HepG2 (cell line): ENCODE measurements around the gene DMPK. TPM values are rescaled to one million over a fixed set of nuclear protein-coding genes. Genes with fewer than 3 reads are reported as not detected.

ENCODE experiments used
- GTF3A ChIP-seq: sonication (generic); formaldehyde crosslinking; conservative IDR thresholded peaks from 2 replicates; pipeline ENCODE4 v1.4.0; 2020; ENCODE audit warnings: mild to moderate bottlenecking, missing genetic modification reagents
- MXD3 ChIP-seq: IDR thresholded peaks from 2 replicates; pipeline ENCODE4 v1.6.1; 2016; ENCODE audit warnings: mild to moderate bottlenecking, missing biosample characterization, missing genetic modification reagents
- SAP130 ChIP-seq: IDR thresholded peaks from 2 replicates; pipeline ENCODE4 v1.6.1; 2016; ENCODE audit warnings: low read depth
- SIN3A ChIP-seq: IDR thresholded peaks from 2 replicates; pipeline ENCODE4 v1.6.1; 2011; ENCODE audit warnings: low read depth, mild to moderate bottlenecking, control low read depth, low read length, borderline replicate concordance
- SMC3 ChIP-seq: IDR thresholded peaks from 2 replicates; pipeline ENCODE4 v1.6.1; 2011; ENCODE audit warnings: low read length, improper control_type of control experiment
- STAG1 ChIP-seq: sonication (generic); formaldehyde crosslinking; IDR thresholded peaks from 2 replicates; pipeline ENCODE4 v1.4.0; 2020; ENCODE audit warnings: missing genetic modification reagents
- ZFP1 ChIP-seq: IDR thresholded peaks from 2 replicates; pipeline ENCODE4 v1.6.1; 2016
- ZFP41 ChIP-seq: sonication (generic); formaldehyde crosslinking; IDR thresholded peaks from 2 replicates; pipeline ENCODE4 v1.4.0; 2020; ENCODE audit warnings: mild to moderate bottlenecking, missing genetic modification reagents, borderline replicate concordance
- ZNF101 ChIP-seq: sonication (generic); formaldehyde crosslinking; IDR thresholded peaks from 2 replicates; pipeline ENCODE4 v1.4.0; 2020; ENCODE audit warnings: mild to moderate bottlenecking, low read depth, missing genetic modification reagents, borderline replicate concordance
- ZNF121 ChIP-seq: sonication (generic); formaldehyde crosslinking; IDR thresholded peaks from 2 replicates; pipeline ENCODE4 v1.5.0; 2020; ENCODE audit warnings: mild to moderate bottlenecking, missing genetic modification reagents
- ZNF274 ChIP-seq: sonication (generic); formaldehyde crosslinking; IDR thresholded peaks from 2 replicates; pipeline ENCODE4 v1.5.1; 2020; ENCODE audit warnings: mild to moderate bottlenecking, missing genetic modification reagents
- ZNF432 ChIP-seq: sonication (generic); formaldehyde crosslinking; IDR thresholded peaks from 2 replicates; pipeline ENCODE4 v1.5.0; 2020; ENCODE audit warnings: missing genetic modification reagents, mild to moderate bottlenecking, borderline replicate concordance
- ZNF687 ChIP-seq: sonication (generic); formaldehyde crosslinking; IDR thresholded peaks from 2 replicates; pipeline ENCODE4 v1.5.1; 2020; ENCODE audit warnings: mild to moderate bottlenecking, missing genetic modification reagents, moderate library complexity
- ZNF883 ChIP-seq: sonication (generic); formaldehyde crosslinking; IDR thresholded peaks from 2 replicates; pipeline ENCODE4 v1.5.1; 2020; ENCODE audit warnings: mild to moderate bottlenecking, missing genetic modification reagents; ENCODE audit errors: not compliant biosample characterization
- polyA plus RNA-seq, 8 experiments: library from polyadenylated mRNA; depleted of rRNA in 3 of 8; stranded (reverse) in 7 of 8; unstranded in 1 of 8; fragments of >200 nt; fragmentation: Illumina TruSeq in 4 of 8; extraction: Trizol in 4 of 8; gene quantifications; 2 replicates each; pipeline versions ENCODE4 v1.2.1 to v1.2.3, GENCODE V29; 2011 to 2016; ENCODE audit warnings: low read depth in 4 of 8, missing spikeins in 1 of 8, mixed read lengths in 1 of 8; ENCODE audit not compliant: insufficient read depth in 1 of 8
- total RNA-seq, 5 experiments: library from RNA; depleted of rRNA; stranded (reverse); fragments of >200 nt; fragmentation: Illumina TruSeq; extraction: Trizol; gene quantifications; 2 replicates each; pipeline ENCODE4 v1.2.3, GENCODE V29; 2016; ENCODE audit warnings: low read depth in 1 of 5
- TF ChIP-seq, protein P1 (sequence below): IDR thresholded peaks from 2 replicates; pipeline ENCODE4 v1.6.1; 2012; ENCODE audit warnings: low read depth, low read length, improper control_type of control experiment
- TF ChIP-seq, protein P2 (sequence below): sonication (generic); formaldehyde crosslinking; IDR thresholded peaks from 2 replicates; pipeline ENCODE4 v1.5.0; 2020; ENCODE audit warnings: mild to moderate bottlenecking, missing genetic modification reagents, moderate library complexity
- TF ChIP-seq, protein P3 (sequence below): sonication (generic); formaldehyde crosslinking; IDR thresholded peaks from 2 replicates; pipeline ENCODE4 v1.5.1; 2020; ENCODE audit warnings: mild to moderate bottlenecking, missing genetic modification reagents, moderate library complexity
- TF ChIP-seq, protein P4 (sequence below): sonication (generic); formaldehyde crosslinking; IDR thresholded peaks from 2 replicates; pipeline ENCODE4 v1.4.0; 2020; ENCODE audit warnings: missing genetic modification reagents

The DMPK gene
- total and polyA plus RNA-seq, 2 of the 13 experiments (the other 11 are each of a cell fraction or from before 2014, with no cell fraction given), result 5.3 to 8.8 TPM

GRCh38 chr19:45798995-45799517 lies 16.8 kb upstream of the DMPK start (continued):
- peak; percentile 43 for TF ChIP-seq ZNF687 (CRISPR knock-in tag)
- 0 out of 2 replicates have a peak, but pooled peaks have one; percentile 9 for TF ChIP-seq MXD3 (CRISPR knock-in tag)
- TF ChIP-seq ZNF883 (CRISPR knock-in tag), result peak; percentile 30
- no peak for TF ChIP-seq ZFP1 (CRISPR knock-in tag)
- TF ChIP-seq, protein P1, sequence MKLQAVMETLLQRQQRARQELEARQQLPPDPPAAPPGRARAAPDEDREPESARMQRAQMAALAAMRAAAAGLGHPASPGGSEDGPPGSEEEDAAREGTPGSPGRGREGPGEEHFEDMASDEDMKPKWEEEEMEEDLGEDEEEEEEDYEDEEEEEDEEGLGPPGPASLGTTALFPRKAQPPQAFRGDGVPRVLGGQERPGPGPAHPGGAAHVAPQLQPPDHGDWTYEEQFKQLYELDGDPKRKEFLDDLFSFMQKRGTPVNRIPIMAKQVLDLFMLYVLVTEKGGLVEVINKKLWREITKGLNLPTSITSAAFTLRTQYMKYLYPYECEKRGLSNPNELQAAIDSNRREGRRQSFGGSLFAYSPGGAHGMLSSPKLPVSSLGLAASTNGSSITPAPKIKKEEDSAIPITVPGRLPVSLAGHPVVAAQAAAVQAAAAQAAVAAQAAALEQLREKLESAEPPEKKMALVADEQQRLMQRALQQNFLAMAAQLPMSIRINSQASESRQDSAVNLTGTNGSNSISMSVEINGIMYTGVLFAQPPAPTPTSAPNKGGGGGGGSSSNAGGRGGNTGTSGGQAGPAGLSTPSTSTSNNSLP, result peak; percentile 30; the same call in 1 of the 2 replicates
- TF ChIP-seq ZNF274 (CRISPR knock-in tag), result 0 out of 2 replicates have a peak, but pooled peaks have one; percentile 40
- peak; percentile 44 for TF ChIP-seq SAP130
- no peak for TF ChIP-seq ZNF101
- TF ChIP-seq, protein P2, sequence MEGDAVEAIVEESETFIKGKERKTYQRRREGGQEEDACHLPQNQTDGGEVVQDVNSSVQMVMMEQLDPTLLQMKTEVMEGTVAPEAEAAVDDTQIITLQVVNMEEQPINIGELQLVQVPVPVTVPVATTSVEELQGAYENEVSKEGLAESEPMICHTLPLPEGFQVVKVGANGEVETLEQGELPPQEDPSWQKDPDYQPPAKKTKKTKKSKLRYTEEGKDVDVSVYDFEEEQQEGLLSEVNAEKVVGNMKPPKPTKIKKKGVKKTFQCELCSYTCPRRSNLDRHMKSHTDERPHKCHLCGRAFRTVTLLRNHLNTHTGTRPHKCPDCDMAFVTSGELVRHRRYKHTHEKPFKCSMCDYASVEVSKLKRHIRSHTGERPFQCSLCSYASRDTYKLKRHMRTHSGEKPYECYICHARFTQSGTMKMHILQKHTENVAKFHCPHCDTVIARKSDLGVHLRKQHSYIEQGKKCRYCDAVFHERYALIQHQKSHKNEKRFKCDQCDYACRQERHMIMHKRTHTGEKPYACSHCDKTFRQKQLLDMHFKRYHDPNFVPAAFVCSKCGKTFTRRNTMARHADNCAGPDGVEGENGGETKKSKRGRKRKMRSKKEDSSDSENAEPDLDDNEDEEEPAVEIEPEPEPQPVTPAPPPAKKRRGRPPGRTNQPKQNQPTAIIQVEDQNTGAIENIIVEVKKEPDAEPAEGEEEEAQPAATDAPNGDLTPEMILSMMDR (CRISPR knock-in tag), result peak; percentile 85
- TF ChIP-seq STAG1 (CRISPR knock-in tag), result peak; percentile 64
- TF ChIP-seq, protein P3, sequence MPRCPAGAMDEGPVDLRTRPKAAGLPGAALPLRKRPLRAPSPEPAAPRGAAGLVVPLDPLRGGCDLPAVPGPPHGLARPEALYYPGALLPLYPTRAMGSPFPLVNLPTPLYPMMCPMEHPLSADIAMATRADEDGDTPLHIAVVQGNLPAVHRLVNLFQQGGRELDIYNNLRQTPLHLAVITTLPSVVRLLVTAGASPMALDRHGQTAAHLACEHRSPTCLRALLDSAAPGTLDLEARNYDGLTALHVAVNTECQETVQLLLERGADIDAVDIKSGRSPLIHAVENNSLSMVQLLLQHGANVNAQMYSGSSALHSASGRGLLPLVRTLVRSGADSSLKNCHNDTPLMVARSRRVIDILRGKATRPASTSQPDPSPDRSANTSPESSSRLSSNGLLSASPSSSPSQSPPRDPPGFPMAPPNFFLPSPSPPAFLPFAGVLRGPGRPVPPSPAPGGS, result 0 out of 2 replicates have a peak, but pooled peaks have one; percentile 33
- TF ChIP-seq ZFP41 (CRISPR knock-in tag), result no peak
- TF ChIP-seq GTF3A (CRISPR knock-in tag), result no peak
- peak; percentile 42; the same call in 1 of the 2 replicates for TF ChIP-seq ZNF121
- TF ChIP-seq ZNF432 (CRISPR knock-in tag), result no peak
- TF ChIP-seq, protein P4, sequence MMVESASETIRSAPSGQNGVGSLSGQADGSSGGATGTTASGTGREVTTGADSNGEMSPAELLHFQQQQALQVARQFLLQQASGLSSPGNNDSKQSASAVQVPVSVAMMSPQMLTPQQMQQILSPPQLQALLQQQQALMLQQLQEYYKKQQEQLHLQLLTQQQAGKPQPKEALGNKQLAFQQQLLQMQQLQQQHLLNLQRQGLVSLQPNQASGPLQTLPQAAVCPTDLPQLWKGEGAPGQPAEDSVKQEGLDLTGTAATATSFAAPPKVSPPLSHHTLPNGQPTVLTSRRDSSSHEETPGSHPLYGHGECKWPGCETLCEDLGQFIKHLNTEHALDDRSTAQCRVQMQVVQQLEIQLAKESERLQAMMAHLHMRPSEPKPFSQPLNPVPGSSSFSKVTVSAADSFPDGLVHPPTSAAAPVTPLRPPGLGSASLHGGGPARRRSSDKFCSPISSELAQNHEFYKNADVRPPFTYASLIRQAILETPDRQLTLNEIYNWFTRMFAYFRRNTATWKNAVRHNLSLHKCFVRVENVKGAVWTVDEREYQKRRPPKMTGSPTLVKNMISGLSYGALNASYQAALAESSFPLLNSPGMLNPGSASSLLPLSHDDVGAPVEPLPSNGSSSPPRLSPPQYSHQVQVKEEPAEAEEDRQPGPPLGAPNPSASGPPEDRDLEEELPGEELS, result no peak
- peak; percentile 49; the same call in 1 of the 2 replicates for TF ChIP-seq SMC3
- no peak for TF ChIP-seq SIN3A
